NB4 (cell line): Measurements from ENCODE around the gene FSD2.
A peak's percentile ranks its signal among the peaks of the same experiment; 100 is the strongest.

Experiments
- MYC ChIP-seq: IDR thresholded peaks from 2 replicates; pipeline ENCODE4 v1.6.1; 2011; ENCODE audit warnings: low read depth, low read length
- POLR2A ChIP-seq: IDR thresholded peaks from 2 replicates; pipeline ENCODE4 v1.6.1; 2011; ENCODE audit warnings: mild to moderate bottlenecking; ENCODE audit not compliant: insufficient read length; ENCODE audit errors: extremely low read depth
- TF ChIP-seq, protein P1 (sequence below): IDR thresholded peaks from one replicate; pipeline ENCODE4 v1.5.1; 2012; ENCODE audit warnings: low read depth, low read length
- TF ChIP-seq, protein P2 (sequence below): IDR thresholded peaks from 2 replicates; pipeline ENCODE4 v1.6.1; 2011; ENCODE audit warnings: low read depth, low read length

DNA sequence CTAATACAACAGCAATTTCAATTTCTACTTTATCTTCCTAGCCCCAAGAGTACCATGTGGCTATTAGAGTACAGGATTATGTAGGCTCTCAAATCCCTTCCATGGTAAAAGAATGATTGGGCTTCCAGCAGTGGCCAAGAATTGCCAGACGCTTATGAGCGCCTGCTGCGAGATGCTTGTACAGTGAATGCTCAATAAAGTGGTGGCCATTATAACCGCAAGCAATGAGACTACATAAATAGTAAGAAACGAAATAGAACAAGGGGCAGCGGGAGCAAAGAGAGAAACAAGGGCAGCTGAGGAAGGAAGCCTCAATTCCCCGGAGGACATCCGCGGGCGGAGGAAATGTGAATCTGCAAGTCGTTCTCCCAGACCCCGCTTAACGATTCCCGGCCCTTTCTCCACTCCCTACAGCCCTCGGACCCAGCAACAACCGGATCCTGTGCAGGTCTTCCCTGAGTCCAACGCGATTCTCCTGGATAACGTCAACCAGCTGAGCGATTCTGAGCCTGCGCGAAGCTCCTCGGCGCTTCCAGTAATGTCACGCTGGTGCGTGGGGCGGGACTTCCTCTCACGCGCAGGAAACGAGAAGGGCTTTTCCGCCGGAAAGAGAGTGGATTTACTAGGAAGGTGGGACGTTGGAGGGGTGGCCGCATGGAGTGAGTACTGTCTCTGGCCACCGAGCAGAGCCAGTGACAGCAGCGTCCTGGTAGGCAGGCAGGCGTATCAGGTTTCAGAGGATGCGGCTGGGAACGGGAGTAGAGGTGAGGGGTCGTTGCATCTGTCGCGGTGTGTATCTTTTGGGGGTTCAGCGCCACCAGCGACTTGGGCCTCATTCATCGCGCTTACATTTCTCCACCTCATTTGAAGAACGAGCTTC is 55.7 kb downstream of the FSD2 start:
- TF ChIP-seq, protein P1, sequence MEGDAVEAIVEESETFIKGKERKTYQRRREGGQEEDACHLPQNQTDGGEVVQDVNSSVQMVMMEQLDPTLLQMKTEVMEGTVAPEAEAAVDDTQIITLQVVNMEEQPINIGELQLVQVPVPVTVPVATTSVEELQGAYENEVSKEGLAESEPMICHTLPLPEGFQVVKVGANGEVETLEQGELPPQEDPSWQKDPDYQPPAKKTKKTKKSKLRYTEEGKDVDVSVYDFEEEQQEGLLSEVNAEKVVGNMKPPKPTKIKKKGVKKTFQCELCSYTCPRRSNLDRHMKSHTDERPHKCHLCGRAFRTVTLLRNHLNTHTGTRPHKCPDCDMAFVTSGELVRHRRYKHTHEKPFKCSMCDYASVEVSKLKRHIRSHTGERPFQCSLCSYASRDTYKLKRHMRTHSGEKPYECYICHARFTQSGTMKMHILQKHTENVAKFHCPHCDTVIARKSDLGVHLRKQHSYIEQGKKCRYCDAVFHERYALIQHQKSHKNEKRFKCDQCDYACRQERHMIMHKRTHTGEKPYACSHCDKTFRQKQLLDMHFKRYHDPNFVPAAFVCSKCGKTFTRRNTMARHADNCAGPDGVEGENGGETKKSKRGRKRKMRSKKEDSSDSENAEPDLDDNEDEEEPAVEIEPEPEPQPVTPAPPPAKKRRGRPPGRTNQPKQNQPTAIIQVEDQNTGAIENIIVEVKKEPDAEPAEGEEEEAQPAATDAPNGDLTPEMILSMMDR = no peak
- TF ChIP-seq POLR2A (peak; percentile 91), MYC (peak; percentile 96)
- TF ChIP-seq, protein P2, sequence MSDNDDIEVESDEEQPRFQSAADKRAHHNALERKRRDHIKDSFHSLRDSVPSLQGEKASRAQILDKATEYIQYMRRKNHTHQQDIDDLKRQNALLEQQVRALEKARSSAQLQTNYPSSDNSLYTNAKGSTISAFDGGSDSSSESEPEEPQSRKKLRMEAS = peak; percentile 88
